ENCODE measurements around the gene NACC2. TPM values are rescaled to one million over a fixed set of nuclear protein-coding genes. Genes with fewer than 3 reads are reported as not detected.

NACC2 gene
- total RNA-seq, 1 experiment from 2014 or later, result 62.0 TPM

DNA sequence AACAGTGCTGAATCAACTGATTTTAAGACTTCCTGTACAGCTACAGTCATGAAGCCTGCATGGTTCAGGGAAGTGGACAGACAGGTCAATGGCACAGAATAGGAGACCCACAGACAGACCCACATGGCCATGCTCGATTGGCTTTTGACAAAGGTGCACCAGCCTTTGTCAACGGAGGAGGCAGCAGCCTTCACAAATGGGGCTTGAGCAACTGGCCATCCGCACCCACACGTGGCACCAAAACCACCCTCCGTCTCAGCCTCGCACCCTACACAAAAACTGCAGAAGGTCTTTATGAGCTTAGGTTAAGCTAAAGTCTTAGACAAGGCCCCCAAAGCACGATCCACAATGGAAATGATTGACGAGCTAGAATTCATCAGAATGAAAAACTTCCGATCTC lies 74.4 kb downstream of the NACC2 start:
- Histone ChIP-seq H3K27me3 (ENCODE audit: control insufficient read depth, insufficient read depth, low read length) (no peaks in the 10 kb centered on the region), H3K27ac (ENCODE audit: low read length) (no peak overlapping the region), H3K36me3 (ENCODE audit: control insufficient read depth, insufficient read depth, low read length) (no peaks in the 10 kb centered on the region), H3K4me3 (ENCODE audit: low read depth in 2 of 2, low read length in 2 of 2) (no peak overlapping the region), H3K4me1 (ENCODE audit: control insufficient read depth, insufficient read depth, low read length) (peaks cover 4% of the 10 kb centered on the region; the same call in 1 of the 2 replicates), H3K9me3 (ENCODE audit: control insufficient read depth, insufficient read depth, low read depth, low read length) (no peaks in the 10 kb centered on the region)
- in situ Hi-C loops (cut with HindIII; ENCODE audit: low pct_unique_long_range_greater_than_20kb, low sequenced_read_pairs) (no loop called here), intact Hi-C loops (cut with micrococcal nuclease; ENCODE audit: unreplicated experiment) (no loop called here)
- DNase-seq (ENCODE audit: low read depth, low spot score), result no peak
- BruUV-seq (replicated peaks), result no TSS peak
- ATAC-seq, result no peak
- TF ChIP-seq, protein P1, sequence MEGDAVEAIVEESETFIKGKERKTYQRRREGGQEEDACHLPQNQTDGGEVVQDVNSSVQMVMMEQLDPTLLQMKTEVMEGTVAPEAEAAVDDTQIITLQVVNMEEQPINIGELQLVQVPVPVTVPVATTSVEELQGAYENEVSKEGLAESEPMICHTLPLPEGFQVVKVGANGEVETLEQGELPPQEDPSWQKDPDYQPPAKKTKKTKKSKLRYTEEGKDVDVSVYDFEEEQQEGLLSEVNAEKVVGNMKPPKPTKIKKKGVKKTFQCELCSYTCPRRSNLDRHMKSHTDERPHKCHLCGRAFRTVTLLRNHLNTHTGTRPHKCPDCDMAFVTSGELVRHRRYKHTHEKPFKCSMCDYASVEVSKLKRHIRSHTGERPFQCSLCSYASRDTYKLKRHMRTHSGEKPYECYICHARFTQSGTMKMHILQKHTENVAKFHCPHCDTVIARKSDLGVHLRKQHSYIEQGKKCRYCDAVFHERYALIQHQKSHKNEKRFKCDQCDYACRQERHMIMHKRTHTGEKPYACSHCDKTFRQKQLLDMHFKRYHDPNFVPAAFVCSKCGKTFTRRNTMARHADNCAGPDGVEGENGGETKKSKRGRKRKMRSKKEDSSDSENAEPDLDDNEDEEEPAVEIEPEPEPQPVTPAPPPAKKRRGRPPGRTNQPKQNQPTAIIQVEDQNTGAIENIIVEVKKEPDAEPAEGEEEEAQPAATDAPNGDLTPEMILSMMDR (IDR thresholded peaks at IDR 0.05), result no peak
- no peak for TF ChIP-seq TCF7L2 (IDR thresholded peaks at IDR 0.05; ENCODE audit: low read depth, low read length)
- no peak for TF ChIP-seq SIN3A (IDR thresholded peaks at IDR 0.05; ENCODE audit: borderline replicate concordance, insufficient read depth, low read depth, low read length)
- TF ChIP-seq REST (IDR thresholded peaks at IDR 0.05; ENCODE audit: insufficient read depth in 1 of 2, low read depth in 2 of 2, low read length in 1 of 2), result no peak
- TF ChIP-seq POLR2AphosphoS5 (IDR thresholded peaks at IDR 0.05; ENCODE audit: low read depth, low read length), result no peak
- POLR2A ChIA-PET, result no interaction called here
- CTCF ChIA-PET, result no interaction called here

- H3K4me3 ChIP-seq (ENCODE audit: low read depth in 2 of 2, low read length in 2 of 2), result no peak overlapping the region
- no TSS peak for BruUV-seq (replicated peaks)
- ATAC-seq (no peak), DNase-seq (ENCODE audit: low read depth, low spot score) (no peak)
- TF ChIP-seq REST (IDR thresholded peaks at IDR 0.05; ENCODE audit: insufficient read depth in 1 of 2, low read depth in 2 of 2, low read length in 1 of 2) (no peak), POLR2AphosphoS5 (IDR thresholded peaks at IDR 0.05; ENCODE audit: low read depth, low read length) (no peak), SIN3A (IDR thresholded peaks at IDR 0.05; ENCODE audit: borderline replicate concordance, insufficient read depth, low read depth, low read length) (no peak), TCF7L2 (IDR thresholded peaks at IDR 0.05; ENCODE audit: low read depth, low read length) (no peak)
- TF ChIP-seq, protein P1 (IDR thresholded peaks at IDR 0.05), result no peak
- CTCF ChIA-PET, result no interaction called here
- H3K36me3 ChIP-seq (ENCODE audit: control insufficient read depth, insufficient read depth, low read length), result no peaks in the 10 kb centered on the region
- H3K27ac ChIP-seq (ENCODE audit: low read length), result no peak overlapping the region
- POLR2A ChIA-PET, result no interaction called here
- H3K27me3 ChIP-seq (ENCODE audit: control insufficient read depth, insufficient read depth, low read length), result no peaks in the 10 kb centered on the region
- in situ Hi-C loops (cut with HindIII; ENCODE audit: low pct_unique_long_range_greater_than_20kb, low sequenced_read_pairs) (no loop called here), intact Hi-C loops (cut with micrococcal nuclease; ENCODE audit: unreplicated experiment) (no loop called here)
- peaks cover 2% of the 10 kb centered on the region; the same call in 1 of the 2 replicates for H3K4me1 ChIP-seq (ENCODE audit: control insufficient read depth, insufficient read depth, low read length)
- H3K9me3 ChIP-seq (ENCODE audit: control insufficient read depth, insufficient read depth, low read depth, low read length), result no peaks in the 10 kb centered on the region
Observed at GRCh38 chr9:136020206-136020605, 74.9 kb downstream of the NACC2 start.
